ENCODE results near the gene CCHCR1.
A peak's percentile ranks its signal among the peaks of the same experiment; 100 is the strongest.

Gene CCHCR1

GRCh38 chr6:31129130-31129529 is 28.5 kb downstream of the CCHCR1 start:
- DNase-seq (ENCODE audit: low read depth in 2 of 2): no peak

GRCh38 chr6:31128093-31128676 is 29.4 kb downstream of the CCHCR1 start:
- DNase-seq (ENCODE audit: low read depth in 2 of 2): peak; percentile 41 to 56

- DNase-seq (ENCODE audit: low read depth in 2 of 2): no peak
Measured at GRCh38 chr6:31126396-31127175, 31.0 kb downstream of the CCHCR1 start.

GRCh38 chr6:31125586-31126363 is 31.8 kb downstream of the CCHCR1 start:
- no peak for DNase-seq (ENCODE audit: low read depth in 2 of 2)

GRCh38 chr6:31125162-31125561 is 32.4 kb downstream of the CCHCR1 start:
- no peak for DNase-seq (ENCODE audit: low read depth in 2 of 2)

- DNase-seq (ENCODE audit: low read depth in 2 of 2): no peak
Measured at GRCh38 chr6:31122791-31123706, 34.6 kb downstream of the CCHCR1 start.

- no peak for DNase-seq (ENCODE audit: low read depth in 2 of 2)
Measured at GRCh38 chr6:31121131-31121790, 36.3 kb downstream of the CCHCR1 start.

- DNase-seq (ENCODE audit: low read depth in 2 of 2): no peak
Measured at GRCh38 chr6:31120151-31120915, 37.3 kb downstream of the CCHCR1 start, which contains the start of gene CDSN. Gene CDSN, minus strand, starts transcription at chr6:31120446. Its CDS starts 27 bp downstream, at chr6:31120419.

- no peak for DNase-seq (ENCODE audit: low read depth in 2 of 2)
Measured at GRCh38 chr6:31118178-31118577, 39.4 kb downstream of the CCHCR1 start.

- DNase-seq (ENCODE audit: low read depth in 2 of 2): no peak
Measured at GRCh38 chr6:31116661-31117385, 40.8 kb downstream of the CCHCR1 start.

GRCh38 chr6:31115941-31116560 is 41.6 kb downstream of the CCHCR1 start:
- DNase-seq (ENCODE audit: low read depth in 2 of 2): no peak

GRCh38 chr6:31114970-31115849 is 42.4 kb downstream of the CCHCR1 start:
- no peak for DNase-seq (ENCODE audit: low read depth in 2 of 2)

GRCh38 chr6:31114541-31114878 is 43.1 kb downstream of the CCHCR1 start, which contains the start of gene PSORS1C1:
Gene PSORS1C1, plus strand, starts transcription at chr6:31114800. Its CDS starts 14,833 bp downstream, at chr6:31129633.
- no peak for DNase-seq (ENCODE audit: low read depth in 2 of 2)

- no peak for DNase-seq (ENCODE audit: low read depth in 2 of 2)
Measured at GRCh38 chr6:31113861-31114540, 43.6 kb downstream of the CCHCR1 start.

GRCh38 chr6:31112478-31112877 is 45.1 kb downstream of the CCHCR1 start, which contains the start of gene C6orf15:
Gene C6orf15, minus strand, starts transcription at chr6:31112575. Its CDS starts 20 bp downstream, at chr6:31112555.
- no peak for DNase-seq (ENCODE audit: low read depth in 2 of 2)

- no peak for DNase-seq (ENCODE audit: low read depth in 2 of 2)
Measured at GRCh38 chr6:31111712-31112111, 45.9 kb downstream of the CCHCR1 start.
